Measurements from ENCODE around the gene EIF5A.
A peak's percentile ranks its signal among the peaks of the same experiment; 100 is the strongest.

Gene EIF5A

GRCh38 chr17:7285679-7286078, 21.7 kb upstream of the EIF5A start:
- no peak for DNase-seq

- no peak for DNase-seq
These were observed 18.0 kb upstream of the EIF5A start for GRCh38 chr17:7289256-7290032.

- no peak for DNase-seq
These were observed 17.3 kb upstream of the EIF5A start for GRCh38 chr17:7290166-7290565.

GRCh38 chr17:7290685-7291084, 16.7 kb upstream of the EIF5A start:
- DNase-seq, result no peak

- DNase-seq, result no peak
These were observed 15.2 kb upstream of the EIF5A start for GRCh38 chr17:7292194-7292593.

- DNase-seq, result no peak
These were observed 14.7 kb upstream of the EIF5A start for GRCh38 chr17:7292729-7293128.

GRCh38 chr17:7293159-7293558, 14.3 kb upstream of the EIF5A start:
- no peak for DNase-seq

GRCh38 chr17:7293816-7294613, 13.4 kb upstream of the EIF5A start:
- peak; percentile 20 for DNase-seq

GRCh38 chr17:7294614-7295153, 12.7 kb upstream of the EIF5A start, which contains the start of gene YBX2:
Gene YBX2 (minus strand): TSS chr17:7294639. CDS start chr17:7294500, 139 bp downstream.
- DNase-seq, result peak; percentile 81

- no peak for DNase-seq
These were observed 11.9 kb upstream of the EIF5A start for GRCh38 chr17:7295230-7296180.

GRCh38 chr17:7296189-7296861, 11.1 kb upstream of the EIF5A start:
- peak; percentile 43 for DNase-seq

- DNase-seq, result no peak
These were observed 3.2 kb upstream of the EIF5A start for GRCh38 chr17:7304179-7304578.

GRCh38 chr17:7307686-7308624, 527 bp downstream of the EIF5A start:
- DNase-seq, result no peak

GRCh38 chr17:7308625-7309433, 1.4 kb downstream of the EIF5A start:
- DNase-seq, result peak; percentile 10

- DNase-seq, result no peak
These were observed 2.2 kb downstream of the EIF5A start for GRCh38 chr17:7309628-7310027.

GRCh38 chr17:7311110-7311705, 3.8 kb downstream of the EIF5A start:
- DNase-seq, result no peak

GRCh38 chr17:7312432-7313087, 5.1 kb downstream of the EIF5A start:
- no peak for DNase-seq

GRCh38 chr17:7313088-7313889, 5.9 kb downstream of the EIF5A start:
- DNase-seq, result no peak

Measured in DMS153 (cell line).